GF-D8 (cell line): Measurements from ENCODE around the gene DPF3.

ENCODE experiments used
- DNase-seq: peaks from one replicate; lab custom pipeline; 2025; lab: John Stamatoyannopoulos, UW

The DPF3 gene

GRCh38 chr14:72615451-72616121, 278.3 kb downstream of the DPF3 start:
- DNase-seq: no peak

DNA sequence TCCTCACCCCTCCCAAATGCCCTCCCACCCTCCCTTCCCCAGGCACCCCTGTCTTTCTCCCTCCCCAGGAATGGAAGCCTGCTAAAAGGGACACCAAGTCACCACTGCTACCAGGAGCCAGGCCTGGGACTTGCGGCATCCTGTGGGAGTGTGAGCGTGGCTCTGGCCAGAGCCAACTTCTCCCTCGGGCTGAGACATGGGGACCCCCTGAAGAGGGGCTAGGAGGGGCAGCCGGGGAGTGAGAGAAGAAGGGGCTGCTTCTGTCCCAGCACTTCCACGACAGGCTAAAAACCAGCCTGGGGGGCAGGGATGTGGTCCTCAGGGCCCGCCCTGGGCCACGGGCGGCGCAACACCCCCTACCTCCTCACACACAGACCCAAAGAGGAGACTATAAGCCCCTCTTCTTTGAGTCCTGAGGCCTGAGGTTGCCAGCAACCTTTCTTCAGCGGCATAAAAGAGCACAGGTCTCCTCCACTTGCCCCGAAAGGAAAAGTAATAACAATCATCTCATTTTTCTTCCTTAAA, 278.9 kb downstream of the DPF3 start:
- DNase-seq: no peak

GRCh38 chr14:72614365-72614764, 279.5 kb downstream of the DPF3 start:
- no peak for DNase-seq

- DNase-seq: no peak
Measured at GRCh38 chr14:72613975-72614319, 280.0 kb downstream of the DPF3 start.

DNA sequence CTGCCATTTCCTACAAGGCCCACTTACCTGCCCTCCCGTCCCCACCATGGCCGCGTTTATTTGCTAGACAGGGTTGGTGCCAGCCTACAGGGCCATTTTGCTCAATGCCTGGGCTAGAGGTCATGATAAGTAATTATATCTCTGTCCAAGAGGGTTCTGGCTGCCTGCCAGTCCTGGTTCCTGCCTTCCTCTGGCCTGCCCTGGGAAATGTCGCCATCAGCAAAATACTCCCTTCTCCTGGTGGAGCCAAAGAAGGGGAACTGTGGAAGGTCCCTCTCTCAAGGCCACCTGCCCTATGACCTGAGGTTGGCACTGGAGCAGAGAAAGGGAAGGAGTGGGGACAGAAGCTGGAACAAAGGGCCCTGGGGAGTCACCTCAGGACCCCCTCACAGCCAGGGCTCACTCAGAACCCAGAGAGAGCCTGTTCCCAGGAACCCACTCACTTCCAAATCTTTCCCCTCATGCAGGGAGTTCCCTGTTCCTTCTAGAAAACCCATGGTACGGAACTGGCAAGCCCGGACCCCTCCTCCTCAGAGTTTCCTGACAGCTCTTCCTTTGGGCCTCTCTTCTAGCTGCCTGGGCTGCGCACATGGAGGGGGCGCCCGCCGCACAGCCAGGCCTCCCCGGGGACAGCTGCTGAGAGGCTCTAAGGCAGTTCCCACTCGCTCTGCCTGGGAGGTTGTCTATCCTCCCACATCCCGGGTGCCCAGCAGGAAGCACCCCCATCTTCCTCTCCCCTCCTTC, 280.5 kb downstream of the DPF3 start:
- DNase-seq: no peak

GRCh38 chr14:72612041-72612440, 281.9 kb downstream of the DPF3 start:
- DNase-seq: no peak

GRCh38 chr14:72611506-72611905, 282.4 kb downstream of the DPF3 start:
- no peak for DNase-seq

- DNase-seq: no peak
Measured at GRCh38 chr14:72610831-72611200, 283.1 kb downstream of the DPF3 start.

- no peak for DNase-seq
Measured at GRCh38 chr14:72610096-72610830, 283.6 kb downstream of the DPF3 start.

DNA sequence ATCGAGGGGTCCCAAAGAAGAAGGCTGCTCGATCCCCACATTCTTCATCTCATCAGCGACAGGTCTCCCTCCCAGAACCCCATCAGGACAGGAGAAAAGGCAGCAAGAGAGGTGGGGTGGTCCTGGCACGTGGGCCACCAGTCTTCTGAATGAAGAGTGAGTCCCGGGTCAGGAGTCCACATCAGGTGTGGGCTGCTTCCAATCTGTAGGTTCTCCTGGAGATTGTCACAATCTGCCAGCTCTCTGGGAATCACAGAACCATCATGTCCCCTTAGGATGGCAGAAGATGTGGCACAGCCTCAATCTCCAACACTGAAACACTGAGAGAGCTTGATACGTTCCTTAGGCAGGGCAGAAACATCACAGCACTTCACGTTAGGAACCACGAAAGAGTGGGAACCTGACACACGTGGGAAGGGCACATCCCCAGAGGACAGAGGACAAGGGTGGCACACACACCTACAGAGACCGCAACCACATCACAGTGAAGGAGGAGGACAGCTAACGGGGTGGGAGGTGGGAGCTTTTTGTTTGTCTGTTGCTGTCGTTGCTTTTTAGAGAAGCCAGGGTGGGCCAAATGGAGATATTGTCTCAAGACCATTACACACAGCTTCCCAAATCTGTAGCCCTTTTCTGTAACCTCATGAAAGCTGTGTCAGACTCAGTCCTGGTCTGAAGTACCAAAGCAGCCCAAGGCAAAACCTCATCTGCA, 284.5 kb downstream of the DPF3 start:
- DNase-seq: no peak

DNA sequence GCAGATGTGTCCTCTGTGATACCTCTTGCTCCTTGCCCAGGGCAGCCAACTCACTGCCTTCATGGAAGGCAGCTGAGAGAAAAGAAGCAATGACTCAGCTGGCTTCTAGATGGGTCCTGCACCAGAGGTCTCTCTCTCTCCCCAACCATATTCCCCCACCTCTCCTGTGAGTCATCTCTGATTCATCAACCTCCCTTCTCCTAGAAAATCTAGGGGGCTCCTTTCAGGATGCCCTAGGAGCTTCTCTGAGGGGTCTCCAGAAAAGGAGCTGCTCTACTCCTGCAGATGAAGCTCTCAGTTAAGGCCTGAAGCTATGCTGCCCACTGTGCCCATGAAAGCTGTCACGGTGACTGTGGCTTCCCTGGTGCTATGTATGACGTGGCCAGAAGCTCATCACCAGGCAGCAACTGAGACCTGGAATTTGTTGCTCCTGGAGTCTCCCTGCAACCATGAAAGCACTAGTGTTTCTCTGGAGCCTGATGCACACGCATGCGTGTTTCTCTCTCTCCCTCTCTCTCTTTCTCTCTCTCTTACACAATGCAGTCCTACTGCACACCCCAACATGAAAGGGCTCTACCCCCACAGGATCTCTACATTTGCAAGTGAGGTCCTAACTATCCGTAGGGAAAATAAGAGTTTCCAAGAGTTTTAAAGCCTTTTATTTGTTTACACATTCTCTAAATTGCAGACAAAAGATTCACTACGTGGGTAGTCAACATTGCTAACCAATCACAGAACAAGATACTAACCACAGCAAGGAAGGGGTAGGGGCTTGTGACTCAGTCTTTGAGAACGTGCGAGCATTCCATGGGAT, 285.3 kb downstream of the DPF3 start:
- DNase-seq: no peak

DNA sequence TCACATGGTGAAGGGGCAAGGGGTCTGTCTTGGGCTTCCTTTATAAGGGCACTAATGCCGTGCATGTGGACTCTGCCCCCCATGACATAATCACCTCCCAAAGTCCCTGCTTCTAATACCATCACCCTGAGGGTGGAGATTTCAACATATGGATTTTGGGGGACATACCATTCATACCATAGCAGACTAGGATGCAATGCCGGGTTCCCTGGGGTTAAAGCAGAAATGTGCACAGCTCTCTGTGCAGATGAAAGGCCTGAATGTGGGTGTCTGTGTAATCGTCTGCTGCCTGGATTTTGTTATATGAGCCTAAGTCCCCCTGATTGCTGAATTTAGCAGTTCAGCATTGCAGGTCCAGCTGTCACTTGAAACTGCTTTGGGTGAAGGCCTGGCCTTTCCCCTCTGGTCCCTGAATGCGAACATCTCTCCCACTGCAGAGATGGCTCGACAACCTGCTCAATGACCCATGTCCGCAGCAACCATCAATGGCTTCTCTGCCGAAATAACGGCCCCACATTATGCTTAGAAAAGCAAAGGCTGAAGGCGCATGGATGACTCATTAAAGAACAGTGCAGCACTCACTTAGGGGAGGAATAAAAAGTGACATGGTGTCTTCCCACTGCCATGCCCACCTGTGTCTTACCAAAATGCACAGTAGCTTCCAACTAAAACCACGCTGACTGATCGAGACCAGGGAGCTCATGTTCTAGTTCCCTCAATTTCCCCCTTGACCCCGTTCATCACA, 286.3 kb downstream of the DPF3 start:
- no peak for DNase-seq

DNA sequence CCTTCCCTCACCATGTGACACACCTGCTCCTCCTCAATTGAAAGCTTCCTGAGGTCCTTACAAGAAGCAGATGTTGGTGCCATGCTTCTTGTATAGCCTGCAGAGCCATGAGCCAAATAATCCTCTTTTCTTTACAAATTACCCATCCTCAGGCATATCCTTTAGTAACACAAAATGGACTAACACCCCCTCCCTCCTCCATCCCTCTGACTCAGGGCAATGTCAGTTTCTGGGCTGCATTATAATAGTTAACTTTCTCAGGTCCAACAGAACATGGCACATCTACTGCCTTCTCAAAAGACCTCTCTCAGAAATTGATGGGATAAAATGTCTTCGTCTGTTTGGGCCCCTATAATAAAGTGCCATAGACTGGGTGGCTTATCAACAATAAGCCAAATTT, 287.0 kb downstream of the DPF3 start:
- DNase-seq: no peak

- no peak for DNase-seq
Measured at GRCh38 chr14:72605921-72606220, 288.0 kb downstream of the DPF3 start.

DNA sequence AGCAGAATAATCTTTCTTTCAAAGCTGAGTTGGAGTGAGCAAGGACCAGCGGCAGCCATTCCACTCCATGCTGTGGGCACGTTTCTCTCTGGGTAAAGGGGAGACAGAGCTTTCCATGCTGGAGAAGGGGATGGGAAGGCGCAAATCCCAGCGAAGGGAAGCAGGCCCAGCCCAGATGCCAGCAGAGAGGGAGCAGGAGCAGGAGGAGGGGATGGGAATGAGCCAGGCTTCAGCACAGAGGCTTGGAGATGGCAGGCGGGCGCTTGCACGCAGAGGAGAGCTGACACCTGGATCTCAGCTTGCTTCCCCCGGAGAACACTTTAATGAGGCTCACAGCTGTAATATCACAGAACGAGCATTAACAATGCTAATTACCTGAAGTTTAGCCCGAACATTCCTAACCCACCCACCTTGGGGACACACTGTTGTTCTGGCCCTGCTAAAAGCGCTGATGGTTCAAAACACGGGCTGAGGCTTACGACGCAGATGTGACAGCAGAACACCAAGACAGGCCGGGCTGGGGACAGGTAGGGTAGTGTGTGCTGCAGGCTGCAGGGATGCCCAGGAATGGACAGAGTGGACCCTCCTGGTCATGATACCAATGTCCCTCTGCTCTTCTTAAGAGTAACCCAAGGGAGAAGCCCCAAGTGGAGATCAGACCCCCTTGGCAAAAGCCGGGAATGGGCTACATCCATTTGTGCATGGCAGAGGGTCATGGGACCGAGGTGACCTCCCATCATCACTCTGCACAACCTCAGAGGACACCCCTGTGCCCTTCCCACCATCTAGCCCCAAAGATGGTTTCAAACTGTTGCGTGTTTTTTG, 288.6 kb downstream of the DPF3 start:
- DNase-seq: no peak

- DNase-seq: no peak
Measured at GRCh38 chr14:72604133-72604532, 289.8 kb downstream of the DPF3 start.

DNA sequence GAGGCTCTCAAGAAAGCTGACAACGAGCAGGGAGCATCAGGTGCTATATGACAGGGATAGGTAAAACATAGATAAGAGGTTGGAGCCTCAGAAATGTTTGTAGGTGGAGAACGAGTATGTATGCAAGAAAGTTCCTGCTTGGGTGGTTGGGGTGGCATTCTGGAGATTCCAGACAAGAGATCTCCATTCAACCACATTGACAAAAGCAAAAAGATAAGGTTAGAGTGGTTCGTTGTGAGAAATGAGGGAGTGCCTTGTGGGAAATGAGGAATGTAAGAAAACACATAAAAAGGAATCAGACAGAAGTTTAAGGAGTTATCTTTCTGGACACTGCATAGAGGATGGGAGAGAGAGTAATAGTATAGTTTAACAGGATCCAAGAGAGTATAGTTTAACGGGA, 290.3 kb downstream of the DPF3 start:
- no peak for DNase-seq

- no peak for DNase-seq
Measured at GRCh38 chr14:72600551-72601330, 293.2 kb downstream of the DPF3 start.
